ENCODE results near the gene ZFAND3.

GRCh38 chr6:37820718-37821079, 1.2 kb downstream of the ZFAND3 start:
- TF ChIP-seq POLR2A (IDR thresholded peaks at IDR 0.05) = no peak
- no peak for TF ChIP-seq CTCF (IDR thresholded peaks at IDR 0.05)
- TF ChIP-seq POLR2AphosphoS5 (IDR thresholded peaks at IDR 0.05) = no peak
- TF ChIP-seq EP300 (IDR thresholded peaks at IDR 0.05) = no peak

Measured in upper lobe of left lung (tissue), 4 donors.